HCT116 (cell line): ENCODE measurements around the gene PAX5. TPM values are rescaled to one million over a fixed set of nuclear protein-coding genes. Genes with fewer than 3 reads are reported as not detected.

Source experiments
- ATAC-seq: fragments of 200-7000 bp; cut with Tn5 transposase; 2 replicates; pipeline ENCODE4 v1.9.1; 2020; ENCODE audit warnings: mild to moderate bottlenecking, moderate library complexity
- BruUV-seq: library from RNA; stranded (reverse); fragments of 400-500 nt; replicated peaks from 2 replicates; lab custom pipeline; 2021; lab: Mats Ljungman, UMichigan
- CTCF ChIA-PET: fragments of 300-600 bp; sonication (Branson Sonifier 250); formaldehyde crosslinking; loops from one replicate; lab custom pipeline; 2021; ENCODE audit warnings: antibody characterized with exemption; lab: Charles Lee
- POLR2A ChIA-PET: fragments of 300-600, 350-600 bp; sonication (Branson Sonifier 250); formaldehyde crosslinking; loops from one replicate; lab custom pipeline; 2021; ENCODE audit warnings: antibody characterized with exemption; lab: Charles Lee
- RAD21 ChIA-PET, 2 experiments: fragments of 300-600 bp; sonication (Branson Sonifier 250); formaldehyde crosslinking; loops; one replicate each; lab custom pipeline; 2023; ENCODE audit warnings: low total read pairs in 2 of 2; ENCODE audit not compliant: uncharacterized antibody in 2 of 2, unreplicated experiment in 2 of 2, low non-redundant PET in 1 of 2; lab: Charles Lee
- DNase-seq: peaks from one replicate; pipeline ENCODE4 v3.0.0-alpha.2; 2010; ENCODE audit warnings: low read depth, low spot score
- H2AFZ ChIP-seq: fragments of 200-600 bp; shearing (Covaris generic), sonication (generic); 2 replicates; pipeline ENCODE4 v1.6.1; 2017; ENCODE audit warnings: low read depth, mixed run types, mixed read lengths, antibody characterized with exemption, low read length; ENCODE audit not compliant: poor library complexity, severe bottlenecking
- H3K27ac ChIP-seq: 2 replicates; pipeline ENCODE4 v1.5.1; 2012; ENCODE audit warnings: low read depth, low read length
- H3K27me3 ChIP-seq: fragments of 200-600 bp; sonication (generic); 2 replicates; pipeline ENCODE4 v1.6.1; 2016; ENCODE audit warnings: mixed run types, low read length, mixed read lengths; ENCODE audit not compliant: insufficient read depth
- H3K36me3 ChIP-seq, 2 experiments: fragments of 200-500 bp in 1 of 2; fragments of 200-600 bp in 1 of 2; sonication (Bioruptor generic) in 1 of 2; sonication (generic) in 1 of 2; 2 replicates each; pipeline versions ENCODE4 v1.5.1 to v1.6.1; 2014 to 2016; ENCODE audit warnings: low read length in 2 of 2, inconsistent platforms in 1 of 2, mixed read lengths in 1 of 2, mixed run types in 1 of 2; ENCODE audit not compliant: insufficient read depth in 2 of 2, control insufficient read depth in 1 of 2
- H3K4me1 ChIP-seq, 2 experiments: fragments of 200-600 bp in 1 of 2; sonication (generic) in 1 of 2; 2 replicates each; pipeline versions ENCODE4 v1.5.1 to v1.6.1; 2012 to 2017; ENCODE audit warnings: low read length in 2 of 2, inconsistent platforms in 1 of 2, mild to moderate bottlenecking in 1 of 2, mixed read lengths in 1 of 2, mixed run types in 1 of 2, moderate library complexity in 1 of 2; ENCODE audit not compliant: insufficient read depth in 2 of 2, control insufficient read depth in 1 of 2
- H3K4me2 ChIP-seq: fragments of 200-600 bp; sonication (generic); 2 replicates; pipeline ENCODE4 v1.6.1; 2017; ENCODE audit warnings: mixed run types, low read length, mixed read lengths
- H3K4me3 ChIP-seq, 2 experiments: fragments of 200-600 bp in 1 of 2; sonication (generic) in 1 of 2; replicated peaks in 1 of 2; 2 replicates each; pipeline ENCODE4 v1.5.1; 2011 to 2016; ENCODE audit warnings: low read length in 2 of 2, control low read depth in 1 of 2, low read depth in 1 of 2, mild to moderate bottlenecking in 1 of 2, mixed read lengths in 1 of 2, mixed run types in 1 of 2
- H3K79me2 ChIP-seq: fragments of 200-600 bp; sonication (generic); 2 replicates; pipeline ENCODE4 v1.6.1; 2017; ENCODE audit warnings: mild to moderate bottlenecking, mixed run types, low read length, moderate library complexity, mixed read lengths; ENCODE audit not compliant: insufficient read depth
- H3K9ac ChIP-seq: fragments of 200-600 bp; sonication (generic); 2 replicates; pipeline ENCODE4 v1.6.1; 2016; ENCODE audit warnings: low read length, mixed read lengths
- H3K9me2 ChIP-seq: fragments of 200-600 bp; sonication (generic), shearing (Covaris generic); 2 replicates; pipeline ENCODE4 v1.6.1; 2017; ENCODE audit warnings: mixed run types, mild to moderate bottlenecking, moderate library complexity; ENCODE audit not compliant: insufficient read depth
- H3K9me3 ChIP-seq, 2 experiments: fragments of 200-500 bp in 1 of 2; fragments of 200-600 bp in 1 of 2; sonication (Bioruptor generic) in 1 of 2; sonication (generic) in 1 of 2; 2 replicates each; pipeline ENCODE4 v1.6.1; 2014 to 2017; ENCODE audit warnings: low read length in 2 of 2, mixed read lengths in 2 of 2, inconsistent platforms in 1 of 2, low read depth in 1 of 2, mild to moderate bottlenecking in 1 of 2, mixed run types in 1 of 2, moderate library complexity in 1 of 2; ENCODE audit not compliant: control insufficient read depth in 1 of 2, insufficient read depth in 1 of 2
- H4K20me1 ChIP-seq: fragments of 200-600 bp; sonication (generic), shearing (Covaris generic); 2 replicates; pipeline ENCODE4 v1.6.1; 2017; ENCODE audit warnings: mixed run types, mild to moderate bottlenecking, moderate library complexity; ENCODE audit not compliant: insufficient read depth
- FOSL1 ChIP-seq: IDR thresholded peaks from 2 replicates; pipeline ENCODE4 v1.6.1; 2012; ENCODE audit warnings: low read depth
- POLR2A ChIP-seq: IDR thresholded peaks from 2 replicates; pipeline ENCODE4 v1.7.0; 2011; ENCODE audit warnings: borderline replicate concordance; ENCODE audit not compliant: insufficient read depth, insufficient read length; ENCODE audit errors: extremely low read depth
- REST ChIP-seq: IDR thresholded peaks from 2 replicates; pipeline ENCODE4 v1.6.1; 2012; ENCODE audit warnings: low read depth
- YY1 ChIP-seq: IDR thresholded peaks from 2 replicates; pipeline ENCODE4 v1.6.1; 2011; ENCODE audit warnings: low read length, low read depth, moderate library complexity, mild to moderate bottlenecking; ENCODE audit not compliant: insufficient replicate concordance; ENCODE audit errors: extremely low read depth
- ZNF274 ChIP-seq: fragments of 200-500 bp; sonication (Bioruptor generic); IDR thresholded peaks from 2 replicates; pipeline ENCODE4 v1.6.1; 2014; ENCODE audit warnings: mild to moderate bottlenecking, low read depth, low read length, inconsistent platforms
- intact Hi-C: fragments of 100-400 bp; cut with micrococcal nuclease; formaldehyde crosslinking; loops from 2 replicates; pipeline ENCODE4 v1.10.0; 2022
- total RNA-seq: library from RNA; stranded (reverse); gene quantifications from one replicate; pipeline ENCODE4 v1.2.1, GENCODE V29; 2021; ENCODE audit not compliant: unreplicated experiment

The PAX5 gene
- total RNA-seq, 1 experiment from 2014 or later, result 0.17 TPM

- no peak for TF ChIP-seq REST
Observed at GRCh38 chr9:37037503-37038301, 3.6 kb upstream of the PAX5 start (continued).

- no peak overlapping the region for H2AFZ ChIP-seq
- no peaks in the 10 kb centered on the region for H3K9me2 ChIP-seq
- H3K9me3 ChIP-seq, result no peaks in the 10 kb centered on the region
- H3K4me2 ChIP-seq, result no peak overlapping the region
- CTCF ChIA-PET, result no interaction called here
- peaks cover 21% of the 10 kb centered on the region for H3K27me3 ChIP-seq
- no peaks in the 10 kb centered on the region for H4K20me1 ChIP-seq
- no peak for ATAC-seq
- RAD21 ChIA-PET, result no interaction called here
- H3K36me3 ChIP-seq, result no peaks in the 10 kb centered on the region
- intact Hi-C loops, result no loop called here
- no peak for TF ChIP-seq FOSL1
- no peak for TF ChIP-seq YY1
- TF ChIP-seq POLR2A, result no peak
- no peak for TF ChIP-seq ZNF274
- no peak overlapping the region for H3K4me3 ChIP-seq
- H3K4me1 ChIP-seq, result no peaks in the 10 kb centered on the region
- no peak for DNase-seq
- H3K79me2 ChIP-seq, result no peaks in the 10 kb centered on the region
- BruUV-seq, result no TSS peak
- H3K27ac ChIP-seq, result no peak overlapping the region
- H3K9ac ChIP-seq, result no peak overlapping the region
- POLR2A ChIA-PET, result no interaction called here
Observed at GRCh38 chr9:37036776-37037502, 2.9 kb upstream of the PAX5 start.
